ENCODE measurements around the gene GDF7.

GRCh38 chr2:20671736-20672080 lies 4.8 kb downstream of the GDF7 start:
- no peak for TF ChIP-seq POLR2A (IDR thresholded peaks at IDR 0.05)
- TF ChIP-seq CTCF (IDR thresholded peaks at IDR 0.05), result no peak
- no peak for TF ChIP-seq EP300 (IDR thresholded peaks at IDR 0.05)
- no peak for TF ChIP-seq POLR2AphosphoS5 (IDR thresholded peaks at IDR 0.05)

All from upper lobe of left lung (tissue), 4 donors.